Measurements from ENCODE around the gene LNX2.

LNX2 gene

GRCh38 chr13:27497563-27498230 is 122.6 kb downstream of the LNX2 start:
- DNase-seq, result no peak

GRCh38 chr13:27496536-27497273 is 123.6 kb downstream of the LNX2 start:
- DNase-seq, result no peak

- DNase-seq, result no peak
Measured at GRCh38 chr13:27496006-27496405, 124.3 kb downstream of the LNX2 start.
